ENCODE results near the gene KDM6A.
A peak's percentile ranks its signal among the peaks of the same experiment; 100 is the strongest.
"Not testable (repeated sequence)": the region's sequence is repeated elsewhere in the genome, so short reads cannot be mapped to it uniquely, and the experiment has no call there.

KDM6A gene

DNA sequence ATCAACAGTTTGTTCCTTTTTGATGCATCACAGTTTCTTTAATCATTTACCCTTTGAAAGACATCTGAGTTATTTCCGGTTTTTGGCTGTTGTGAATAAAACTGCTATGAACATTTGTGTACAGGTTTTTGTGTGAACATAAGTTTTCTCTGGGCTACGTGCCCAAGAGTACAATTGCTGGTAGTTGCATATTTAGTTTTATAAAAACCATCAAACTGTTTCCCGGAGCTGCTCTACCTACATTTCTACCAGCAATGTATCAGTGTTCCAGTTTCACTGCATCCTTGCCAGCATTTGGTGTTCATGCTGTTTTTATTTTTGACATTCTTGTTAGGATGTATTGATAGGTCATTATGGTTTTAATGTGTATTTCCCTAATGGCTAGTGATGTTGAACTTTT is 17.3 kb downstream of the KDM6A start:
- no peak for DNase-seq (ENCODE audit: low spot score)

DNA sequence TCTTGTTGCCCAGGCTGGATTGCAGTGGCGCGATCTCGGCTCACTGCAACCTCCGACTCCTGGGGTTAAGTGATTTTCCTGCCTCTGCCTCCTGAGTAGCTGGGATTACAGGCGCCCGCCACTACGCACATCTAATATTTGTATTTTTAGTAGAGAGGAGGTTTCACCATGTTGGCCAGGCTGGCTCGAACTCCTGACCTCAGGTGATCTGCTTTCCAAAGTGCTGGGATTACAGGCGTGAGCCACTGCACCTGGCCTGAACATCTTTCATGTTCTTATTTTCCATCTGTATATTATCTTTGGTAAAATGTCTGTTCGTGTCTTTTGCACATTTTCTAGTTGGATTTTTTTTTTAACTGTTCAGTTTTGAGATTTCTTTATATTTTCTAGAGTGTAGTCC is 17.7 kb downstream of the KDM6A start:
- DNase-seq (ENCODE audit: low spot score) = not testable (repeated sequence)

DNA sequence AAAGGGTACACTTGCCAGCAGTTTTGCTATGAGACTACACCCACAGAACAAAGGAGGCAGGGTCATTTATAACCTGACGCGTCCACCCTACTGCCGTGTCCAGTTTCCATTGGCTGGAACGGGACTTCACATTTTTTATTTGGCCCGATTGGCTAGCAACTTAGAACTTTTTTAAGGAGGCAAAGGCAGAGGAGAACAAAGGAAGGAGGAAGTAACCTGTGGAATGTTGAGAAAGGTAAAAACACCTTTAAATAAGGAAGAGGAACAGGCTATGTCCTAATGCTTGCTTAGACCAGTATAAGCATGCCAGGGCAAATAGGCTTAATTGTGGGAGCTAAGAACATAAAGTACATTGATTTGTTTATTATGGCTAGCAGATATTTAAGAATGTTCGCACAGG is 18.7 kb downstream of the KDM6A start:
- no peak for DNase-seq (ENCODE audit: low spot score)

DNA sequence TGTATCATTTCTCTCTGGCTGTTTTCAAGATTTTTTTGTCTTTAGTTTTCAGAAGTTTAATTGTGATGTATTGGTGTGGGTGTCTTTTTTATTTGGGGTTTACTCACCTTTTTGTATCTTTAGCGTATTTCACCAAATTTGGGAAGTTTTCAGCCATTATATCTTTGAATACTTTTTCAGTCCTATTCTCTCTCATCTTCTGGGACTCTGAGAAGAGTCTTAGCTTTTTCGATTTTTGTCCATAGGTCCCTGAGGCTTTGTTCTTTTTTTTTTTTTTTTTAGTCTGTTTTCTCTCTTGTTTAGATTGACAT is 23.8 kb downstream of the KDM6A start:
- DNase-seq (ENCODE audit: low spot score) = no peak

DNA sequence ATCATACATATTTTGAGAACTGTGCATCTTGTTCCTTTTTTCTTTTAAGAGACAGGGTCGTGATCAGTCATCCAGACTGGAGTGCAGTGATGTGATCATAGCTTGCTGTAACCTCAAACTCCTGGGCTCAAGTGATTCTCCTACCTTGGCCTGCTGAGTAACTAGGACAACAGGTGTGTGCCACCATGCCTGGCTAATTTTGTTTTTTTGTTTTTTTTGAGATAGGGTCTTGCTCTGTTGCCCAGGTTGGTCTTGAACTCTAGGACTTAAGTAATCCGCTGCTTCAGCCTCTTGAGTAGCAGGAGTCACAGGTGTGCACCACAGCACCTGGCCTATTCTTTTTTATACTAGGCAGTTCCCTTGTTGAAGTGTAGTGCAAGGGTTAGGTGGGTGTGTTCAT is 24.6 kb downstream of the KDM6A start:
- no peak for DNase-seq (ENCODE audit: low spot score)

DNA sequence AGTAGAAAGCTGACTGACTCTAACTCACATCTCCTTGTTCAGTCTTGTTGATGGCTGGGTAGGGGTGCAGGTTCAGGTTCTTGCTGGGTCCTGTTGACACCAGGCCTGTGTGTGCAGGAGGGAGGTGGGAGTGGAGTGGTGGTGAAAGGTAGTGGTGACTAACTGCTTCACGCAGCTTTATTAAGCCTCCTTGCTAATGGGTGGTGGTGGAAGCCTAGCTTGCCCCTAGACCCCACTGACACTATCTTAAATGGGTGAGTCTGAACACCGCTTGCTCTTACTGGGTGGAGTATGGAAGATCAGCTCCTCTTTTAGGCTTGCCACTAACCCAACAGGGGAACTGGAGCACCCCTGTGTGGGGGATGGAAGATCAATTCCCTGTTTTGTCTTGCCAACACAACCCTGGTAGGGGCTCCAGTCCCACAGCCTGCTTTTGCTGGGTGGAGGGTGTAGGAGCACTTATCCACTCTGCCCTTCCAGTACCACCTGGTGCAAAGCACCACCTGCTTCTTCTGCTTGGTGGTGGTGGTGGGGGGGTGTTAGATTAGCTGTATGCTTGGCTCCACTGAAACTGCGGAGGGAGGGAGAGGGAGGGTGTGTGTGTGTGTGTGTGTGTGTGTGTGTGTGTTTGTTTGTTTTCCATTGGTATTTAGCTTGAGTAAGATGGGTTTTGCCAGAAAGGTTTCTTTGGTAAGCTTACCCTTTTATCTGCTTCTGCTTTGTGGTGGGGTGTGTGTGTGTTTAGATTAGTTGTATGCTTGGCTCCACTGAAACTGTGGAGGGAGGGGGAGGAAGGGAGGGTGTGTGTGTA is 25.6 kb downstream of the KDM6A start:
- DNase-seq (ENCODE audit: low spot score) = no peak

GRCh38 chrX:44899946-44900345 is 27.0 kb downstream of the KDM6A start:
- DNase-seq (ENCODE audit: low spot score) = no peak

DNA sequence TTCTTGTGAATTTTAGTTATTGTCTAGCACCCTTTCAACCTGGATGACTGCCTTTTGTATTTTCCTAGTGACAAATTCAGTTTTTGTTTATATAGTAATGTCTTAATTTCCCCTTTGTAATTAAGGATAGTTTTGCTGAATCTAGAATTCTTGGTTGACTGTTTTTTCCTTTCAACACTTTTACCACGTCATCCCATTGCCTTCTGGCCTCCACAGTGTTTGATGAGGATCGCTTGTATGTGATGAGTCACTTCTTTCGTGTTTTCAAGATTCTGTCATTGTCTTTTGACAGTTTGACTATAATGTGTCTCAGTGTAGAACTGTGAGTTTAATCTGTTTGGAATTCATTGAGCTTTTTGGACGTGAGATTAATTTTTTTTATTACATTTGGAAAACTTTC is 30.1 kb downstream of the KDM6A start:
- DNase-seq (ENCODE audit: low spot score) = peak; percentile 76

- no peak for DNase-seq (ENCODE audit: low spot score)
Measured at GRCh38 chrX:44903830-44904530, 31.0 kb downstream of the KDM6A start.

GRCh38 chrX:44904542-44905115 is 31.6 kb downstream of the KDM6A start:
- no peak for DNase-seq (ENCODE audit: low spot score)

GRCh38 chrX:44906041-44906440 is 33.1 kb downstream of the KDM6A start:
- DNase-seq (ENCODE audit: low spot score) = no peak

GRCh38 chrX:44906542-44906941 is 33.6 kb downstream of the KDM6A start:
- DNase-seq (ENCODE audit: low spot score) = no peak

GRCh38 chrX:44908153-44908552 is 35.2 kb downstream of the KDM6A start:
- no peak for DNase-seq (ENCODE audit: low spot score)

GRCh38 chrX:44908827-44909226 is 35.8 kb downstream of the KDM6A start:
- DNase-seq (ENCODE audit: low spot score) = no peak

GRCh38 chrX:44910508-44910907 is 37.5 kb downstream of the KDM6A start:
- not testable (repeated sequence) for DNase-seq (ENCODE audit: low spot score)

GRCh38 chrX:44911074-44911600 is 38.1 kb downstream of the KDM6A start:
- not testable (repeated sequence) for DNase-seq (ENCODE audit: low spot score)

- no peak for DNase-seq (ENCODE audit: low spot score)
Measured at GRCh38 chrX:44913656-44914531, 40.9 kb downstream of the KDM6A start.

DNA sequence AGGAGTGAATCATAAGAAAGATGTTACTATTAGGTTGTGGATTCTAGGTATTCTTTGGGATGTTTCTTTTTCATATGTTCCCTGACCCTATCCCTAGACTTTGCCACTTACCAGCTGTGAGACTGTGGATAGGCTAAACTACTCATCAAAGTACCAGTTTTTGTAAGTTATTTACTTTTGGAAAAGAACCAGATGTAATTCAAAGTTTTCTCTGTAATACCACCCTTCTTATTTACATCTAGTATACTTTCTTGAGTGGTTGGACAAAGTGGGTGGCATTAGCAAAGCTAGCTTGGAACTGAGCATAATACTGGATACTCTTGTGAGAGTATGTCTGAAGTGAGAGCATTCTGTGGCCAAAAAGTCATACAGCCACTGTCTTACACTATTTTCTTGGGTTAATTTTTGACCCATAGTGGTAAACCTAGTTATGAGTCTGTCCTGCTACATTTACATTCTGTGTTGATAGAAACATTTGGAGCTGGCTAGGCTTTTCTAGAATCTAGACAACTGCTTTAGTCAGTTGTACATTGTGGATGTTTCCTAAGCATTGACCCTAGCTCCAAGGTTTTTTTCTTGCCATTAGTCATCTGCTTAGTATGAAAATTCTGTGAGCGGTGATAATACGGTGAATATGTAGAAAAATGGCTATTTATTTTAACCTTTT is 41.7 kb downstream of the KDM6A start:
- no peak for DNase-seq (ENCODE audit: low spot score)

GRCh38 chrX:44915361-44915868 is 42.4 kb downstream of the KDM6A start:
- DNase-seq (ENCODE audit: low spot score) = no peak

DNA sequence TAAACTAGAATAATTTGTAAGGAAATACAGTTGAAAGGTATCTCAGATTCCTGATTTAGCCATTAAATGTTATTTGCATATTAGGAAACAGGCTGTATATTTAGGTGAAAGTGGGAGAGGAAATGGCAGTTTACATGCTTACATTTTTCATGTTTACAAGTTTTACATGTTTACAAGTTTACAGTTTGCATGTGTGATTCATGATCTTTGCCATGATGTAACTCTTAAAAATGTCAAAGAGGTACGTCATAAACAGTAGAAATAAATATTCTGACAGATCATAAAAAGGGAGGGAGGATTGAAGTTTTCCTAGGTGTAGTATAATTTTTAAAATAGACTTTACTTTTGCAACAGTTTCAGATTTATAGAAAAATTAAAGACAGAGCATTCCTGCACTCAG is 45.7 kb downstream of the KDM6A start:
- no peak for DNase-seq (ENCODE audit: low spot score)

DNA sequence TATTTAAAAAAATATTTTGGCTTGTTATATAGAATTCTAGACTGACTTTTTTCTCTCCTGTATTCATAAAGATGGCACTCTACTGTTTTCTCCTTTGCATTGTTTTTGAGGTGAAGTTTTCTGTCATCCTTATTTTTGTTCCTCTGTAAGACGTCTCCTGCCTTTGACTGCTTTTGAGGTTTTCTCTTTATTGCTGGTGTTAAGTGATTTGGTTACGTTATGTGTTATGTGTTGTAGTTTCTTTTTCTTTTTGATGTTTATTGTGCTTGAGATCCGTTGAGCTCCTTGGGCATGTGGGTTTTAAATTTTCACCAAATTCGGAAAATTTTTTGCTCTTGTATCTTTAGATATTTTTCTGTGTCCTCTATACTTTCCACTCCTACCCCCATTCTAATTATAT is 50.0 kb downstream of the KDM6A start:
- DNase-seq (ENCODE audit: low spot score) = no peak
